NCI-H345 (cell line): ENCODE results near the gene LMF1.
"Not testable (repeated sequence)": the region's sequence is repeated elsewhere in the genome, so short reads cannot be mapped to it uniquely, and the experiment has no call there.

Experiments
- DNase-seq: peaks from one replicate; lab custom pipeline; 2025; lab: John Stamatoyannopoulos, UW

Gene LMF1

GRCh38 chr16:893360-893759 lies 77.4 kb downstream of the LMF1 start:
- DNase-seq: no peak

- DNase-seq: no peak
Observed at GRCh38 chr16:892536-893255, 78.1 kb downstream of the LMF1 start.

DNA sequence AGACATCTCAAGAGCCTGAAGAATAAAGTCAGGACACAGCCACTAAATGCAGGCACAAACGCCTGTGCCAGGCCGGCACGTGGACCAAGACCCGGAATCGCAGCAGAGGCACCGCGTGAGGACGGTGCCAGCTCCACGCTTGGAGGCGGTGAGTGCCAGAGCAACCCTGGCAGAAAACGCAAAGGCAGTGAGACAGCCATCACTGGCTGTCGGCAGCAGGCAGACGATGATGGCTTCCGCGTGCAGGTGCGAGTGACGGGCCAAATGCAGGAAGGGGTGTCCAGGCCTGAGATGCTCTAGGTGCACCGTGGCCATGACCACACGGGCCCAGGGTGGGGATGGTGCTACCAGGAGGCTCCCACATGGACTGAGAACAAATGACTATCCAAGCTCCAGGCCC lies 78.8 kb downstream of the LMF1 start:
- no peak for DNase-seq

DNA sequence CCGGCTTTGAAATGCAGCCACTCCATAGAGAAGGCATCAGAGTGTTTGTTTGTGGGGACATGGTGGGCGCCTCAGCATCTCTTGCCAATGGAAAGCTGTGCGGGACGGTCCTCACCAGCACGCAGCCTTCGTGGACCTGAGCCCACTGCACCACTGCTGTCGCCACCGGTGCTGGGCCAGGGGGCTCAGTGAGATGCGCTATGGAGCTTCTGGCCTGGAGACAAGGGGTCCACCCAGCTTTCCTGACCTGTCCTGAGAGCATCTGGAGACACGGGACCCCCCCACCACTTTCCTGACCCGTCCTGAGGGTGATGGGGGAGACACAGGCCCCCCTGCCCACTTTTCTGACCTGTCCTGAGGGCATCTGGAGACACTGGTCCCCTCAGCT lies 79.4 kb downstream of the LMF1 start:
- DNase-seq: no peak

GRCh38 chr16:890716-891352 lies 80.0 kb downstream of the LMF1 start:
- DNase-seq: no peak

- no peak for DNase-seq
Observed at GRCh38 chr16:890217-890616, 80.6 kb downstream of the LMF1 start.

DNA sequence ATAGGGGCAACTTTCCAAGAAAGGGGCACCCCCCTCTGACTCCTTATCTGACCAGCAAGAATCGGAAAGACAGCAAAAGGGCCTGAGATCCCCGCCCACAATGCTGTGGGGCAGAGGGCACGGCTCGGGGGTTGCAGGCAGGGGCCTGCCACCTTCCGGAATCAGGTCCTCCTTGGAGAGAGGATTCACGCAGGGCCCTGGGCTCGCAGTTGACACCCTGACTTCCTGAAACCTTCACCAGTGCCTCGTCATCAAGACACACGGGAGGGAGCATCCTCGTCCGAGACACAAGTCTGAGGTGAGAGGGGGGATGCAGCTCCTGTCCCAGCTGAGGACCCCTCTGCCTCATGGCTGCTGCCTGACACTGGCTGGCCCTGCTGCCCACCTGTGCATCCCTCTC lies 81.2 kb downstream of the LMF1 start:
- DNase-seq: no peak

- no peak for DNase-seq
Observed at GRCh38 chr16:888901-889570, 81.7 kb downstream of the LMF1 start.

DNA sequence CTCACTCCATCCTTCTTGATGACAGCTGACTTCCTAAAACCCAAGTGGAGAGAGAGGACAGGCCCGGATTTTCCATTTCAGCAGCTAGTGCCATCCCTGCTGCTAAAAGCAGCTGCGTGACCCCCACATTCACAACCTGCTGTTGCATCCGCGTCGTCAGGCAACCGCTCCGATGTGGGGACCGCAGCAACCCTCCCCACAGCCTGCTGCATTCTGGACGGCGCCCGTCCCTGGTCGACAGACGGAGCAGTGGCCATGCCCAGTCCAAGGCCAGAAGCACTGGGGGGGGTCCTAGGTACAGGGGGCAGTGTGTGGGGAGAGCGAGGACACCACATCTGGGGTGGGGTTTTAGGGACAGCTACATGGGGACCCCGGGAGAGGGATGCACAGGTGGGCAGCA lies 82.3 kb downstream of the LMF1 start:
- DNase-seq: not testable (repeated sequence)

DNA sequence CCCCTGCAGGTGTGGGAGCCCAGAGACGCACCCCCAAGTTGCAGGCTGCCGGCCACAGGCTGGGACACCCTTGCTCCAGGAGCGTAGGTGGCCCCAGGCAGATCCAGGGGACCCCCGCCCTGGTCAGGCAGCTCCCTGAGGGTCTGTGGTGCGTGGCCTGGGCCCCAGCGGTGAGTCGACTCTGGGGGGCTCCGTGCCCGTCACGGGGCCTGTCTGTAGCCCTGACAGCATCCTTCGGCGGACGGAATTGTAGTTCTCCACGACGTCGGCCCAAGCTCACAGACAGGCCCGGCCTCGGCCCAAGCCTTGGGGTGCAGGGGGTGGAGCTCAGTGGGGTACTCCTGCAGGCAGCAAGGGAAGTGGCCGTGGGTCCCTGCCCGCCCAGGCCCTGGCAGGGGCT lies 82.9 kb downstream of the LMF1 start:
- DNase-seq: no peak

GRCh38 chr16:886802-887731 lies 83.7 kb downstream of the LMF1 start:
- DNase-seq: no peak

DNA sequence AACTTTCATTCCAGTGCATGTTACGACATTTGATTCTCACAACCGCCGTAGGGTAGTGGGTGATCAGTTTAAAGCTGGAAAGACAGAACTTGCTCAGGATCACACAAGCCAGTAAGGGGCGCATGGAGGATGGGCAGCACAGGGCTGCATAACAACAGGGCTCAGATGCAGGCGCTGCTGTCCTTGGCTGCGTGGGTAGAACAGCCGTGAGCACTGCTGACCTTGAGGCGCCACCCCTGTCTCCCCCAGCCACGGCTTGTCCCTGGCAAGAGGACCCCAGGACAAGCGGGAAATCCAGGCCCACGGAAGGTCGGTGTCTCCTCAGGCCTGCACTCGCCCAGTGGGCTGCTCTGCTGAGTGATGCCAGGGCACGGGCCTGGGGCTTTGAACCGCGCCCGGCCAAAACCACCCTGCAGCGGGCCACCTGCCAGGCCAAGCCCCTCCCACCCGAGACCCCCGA lies 84.7 kb downstream of the LMF1 start:
- no peak for DNase-seq

GRCh38 chr16:885391-885790 lies 85.4 kb downstream of the LMF1 start:
- DNase-seq: no peak

DNA sequence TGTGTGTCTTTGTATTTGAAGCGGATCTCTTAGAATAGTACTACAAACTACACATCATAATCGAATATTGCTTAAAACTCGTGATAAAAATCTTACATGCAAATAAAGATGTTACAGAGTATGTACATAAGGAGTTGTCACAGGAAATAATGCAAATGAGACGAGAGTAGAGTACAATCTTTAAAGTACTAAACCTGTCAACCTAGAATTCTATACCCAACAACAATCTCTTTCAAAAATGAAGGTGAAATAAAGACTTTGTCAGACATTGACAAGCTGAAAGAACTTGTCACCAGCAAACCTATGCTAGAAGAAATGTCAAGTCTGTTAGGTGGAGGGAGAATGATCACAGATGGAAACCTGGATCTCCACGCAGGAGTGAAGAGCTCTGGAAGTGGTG lies 86.6 kb downstream of the LMF1 start:
- no peak for DNase-seq

DNA sequence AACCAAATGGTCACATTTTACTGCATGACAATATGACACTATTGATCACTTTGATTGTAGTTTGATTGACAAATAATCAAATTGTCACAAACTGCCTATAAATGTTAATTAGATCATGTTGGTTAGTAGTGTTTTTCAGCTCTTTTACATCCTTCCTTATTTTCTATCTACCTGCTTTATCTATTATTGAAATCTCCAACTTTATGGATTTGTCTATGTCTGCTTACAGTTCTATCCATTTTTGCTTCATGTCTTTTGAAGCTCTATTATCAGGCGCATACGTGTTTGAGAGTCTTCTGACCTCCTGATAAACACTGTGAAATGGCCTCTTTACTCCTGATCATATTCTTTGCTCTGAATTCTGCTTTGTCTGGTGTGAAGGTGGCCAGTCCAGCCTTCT lies 87.0 kb downstream of the LMF1 start:
- no peak for DNase-seq

- no peak for DNase-seq
Observed at GRCh38 chr16:883340-883739, 87.4 kb downstream of the LMF1 start.

DNA sequence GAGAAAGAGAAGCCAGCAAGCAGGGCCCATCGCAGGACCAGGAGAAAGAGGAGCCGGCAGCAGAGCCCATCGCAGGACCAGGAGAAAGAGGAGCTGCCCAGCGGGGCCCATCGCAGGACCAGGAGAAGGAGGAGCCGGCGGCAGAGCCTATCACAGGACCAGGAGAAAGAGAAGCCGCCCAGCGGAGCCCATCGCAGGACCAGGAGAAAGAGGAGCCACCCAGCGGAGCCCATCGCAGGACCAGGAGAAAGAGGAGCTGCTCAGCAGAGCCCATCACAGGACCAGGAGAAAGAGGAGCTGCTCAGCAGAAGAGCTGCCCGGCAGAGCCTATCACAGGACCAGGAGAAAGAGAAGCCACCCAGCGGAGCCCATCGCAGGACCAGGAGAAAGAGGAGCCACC lies 88.1 kb downstream of the LMF1 start:
- DNase-seq: not testable (repeated sequence)

DNA sequence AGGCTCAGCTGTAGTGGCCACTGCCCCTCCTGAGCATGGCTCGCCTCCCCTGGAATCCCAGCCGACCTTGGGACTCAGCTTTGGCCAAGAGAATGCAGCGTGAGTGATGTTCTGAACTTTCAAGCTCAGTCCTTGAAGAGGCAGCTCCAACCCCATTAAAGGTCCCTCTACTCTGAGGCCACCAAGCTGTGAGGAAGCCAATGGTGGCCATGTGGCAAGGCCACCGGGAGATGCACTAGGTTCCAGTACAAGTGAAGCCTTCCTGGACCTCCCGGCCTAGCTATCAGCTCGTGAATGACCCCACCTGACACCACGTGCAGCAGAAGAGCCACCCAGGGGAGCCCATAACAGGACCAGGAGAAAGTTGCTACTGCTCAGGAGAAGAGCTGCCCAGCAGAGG lies 88.5 kb downstream of the LMF1 start:
- DNase-seq: no peak

DNA sequence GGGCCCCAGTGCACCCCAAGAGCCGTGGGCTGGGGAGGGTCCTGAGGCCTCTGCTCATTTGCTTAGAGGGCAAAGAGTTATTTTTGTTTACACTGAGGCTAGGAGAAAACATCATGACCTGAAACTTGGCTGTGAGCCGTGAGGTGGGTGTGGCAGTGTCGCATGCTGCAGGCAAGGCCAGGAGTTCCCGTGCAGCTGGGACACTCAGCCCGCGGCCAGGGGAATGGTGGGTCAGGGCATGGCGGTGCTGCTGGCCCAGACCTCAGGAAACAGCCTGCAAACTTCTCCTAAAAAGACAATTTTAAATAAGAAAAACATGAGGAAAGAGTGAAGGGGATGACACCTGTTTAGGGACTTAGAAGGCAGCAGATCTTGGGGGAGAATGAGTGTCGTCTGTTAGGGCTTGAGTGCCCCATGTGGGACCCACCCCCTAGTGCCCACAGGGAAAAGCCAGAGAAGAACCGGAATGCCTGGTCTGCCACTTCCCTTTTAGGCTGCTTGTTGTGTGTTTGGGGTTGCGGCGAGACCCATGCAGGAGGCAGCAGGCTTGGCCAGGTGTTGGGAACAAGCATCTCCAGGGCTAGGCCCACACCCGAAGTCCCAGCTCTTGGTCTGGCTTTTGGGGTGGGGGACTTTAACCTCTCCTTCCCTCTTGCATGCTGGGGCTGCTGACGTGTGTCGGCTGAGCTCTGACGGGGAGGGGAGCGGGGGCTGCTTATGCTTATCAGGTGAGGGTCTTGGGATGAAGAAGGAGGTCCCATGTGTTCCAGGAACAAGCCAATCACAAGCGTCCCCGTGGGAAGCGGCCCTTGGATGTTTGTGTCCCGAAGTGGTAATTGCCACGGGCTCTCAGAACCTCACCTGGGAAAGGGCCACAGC lies 89.3 kb downstream of the LMF1 start:
- no peak for DNase-seq

DNA sequence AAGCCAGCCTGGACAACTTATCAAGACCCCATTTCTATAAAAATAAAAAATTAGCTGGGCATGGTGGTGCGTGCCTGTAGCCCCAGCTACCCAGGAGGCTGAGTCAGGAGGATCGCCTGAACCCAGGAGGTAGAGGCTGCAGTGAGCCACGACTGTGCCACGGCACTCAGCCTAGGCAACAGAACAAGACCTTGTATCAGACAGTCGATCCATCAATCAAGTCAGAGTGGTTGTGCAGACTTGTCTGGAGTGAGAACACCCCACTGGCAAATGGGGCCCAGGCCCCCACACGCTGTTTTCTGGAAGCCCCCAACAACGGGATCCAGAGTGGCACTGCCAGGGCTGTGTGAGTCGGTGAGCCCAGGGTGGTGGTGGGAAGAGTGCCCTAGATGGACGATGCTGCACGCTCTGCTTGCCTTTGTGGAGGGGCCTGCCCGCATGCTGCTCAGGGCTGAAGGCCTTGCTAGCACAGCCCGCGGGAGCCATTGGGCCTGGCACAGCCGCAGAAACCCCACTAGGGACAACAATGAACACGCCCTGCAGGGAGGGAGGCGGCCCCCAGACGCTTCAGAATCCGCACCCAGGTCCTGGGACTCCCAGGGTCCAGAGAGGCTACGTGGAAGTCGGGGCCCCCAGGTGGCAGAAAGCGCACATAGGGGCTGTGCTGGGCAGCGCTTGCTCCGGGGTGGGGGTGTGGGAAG lies 90.2 kb downstream of the LMF1 start:
- DNase-seq: no peak

- DNase-seq: no peak
Observed at GRCh38 chr16:879986-880385, 90.8 kb downstream of the LMF1 start.
